MG63 (cell line): Measurements from ENCODE around the gene POLR3B. TPM values are rescaled to one million over a fixed set of nuclear protein-coding genes. Genes with fewer than 3 reads are reported as not detected.
"Not testable (repeated sequence)": the region's sequence is repeated elsewhere in the genome, so short reads cannot be mapped to it uniquely, and the experiment has no call there.

Experiments
- DNase-seq: peaks from one replicate; pipeline ENCODE4 v3.0.0-alpha.2; 2020
- H3K27me3 ChIP-seq: fragments of 250-450 bp; sonication (Bioruptor Pico); 2 replicates; pipeline ENCODE4 v1.5.1; 2020; ENCODE audit warnings: mild to moderate bottlenecking, moderate library complexity
- H3K36me3 ChIP-seq: fragments of 250-450 bp; sonication (Bioruptor Pico); 2 replicates; pipeline ENCODE4 v1.5.1; 2020; ENCODE audit warnings: mild to moderate bottlenecking, moderate library complexity
- H3K4me3 ChIP-seq: fragments of 250-450 bp; sonication (Bioruptor Pico); 2 replicates; pipeline ENCODE4 v1.5.1; 2020; ENCODE audit warnings: mild to moderate bottlenecking, moderate library complexity
- H3K9me3 ChIP-seq: fragments of 250-450 bp; sonication (Bioruptor Pico); 2 replicates; pipeline ENCODE4 v1.5.1; 2020; ENCODE audit warnings: mild to moderate bottlenecking, moderate library complexity
- total RNA-seq: library from RNA; depleted of rRNA; stranded (reverse); fragments of >200 nt; shearing (Covaris generic); gene quantifications from 2 replicates; pipeline ENCODE4 v1.2.3, GENCODE V29; 2014; ENCODE audit warnings: low replicate concordance

The POLR3B gene
- total RNA-seq, 1 experiment from 2014 or later = 7.7 TPM

DNA sequence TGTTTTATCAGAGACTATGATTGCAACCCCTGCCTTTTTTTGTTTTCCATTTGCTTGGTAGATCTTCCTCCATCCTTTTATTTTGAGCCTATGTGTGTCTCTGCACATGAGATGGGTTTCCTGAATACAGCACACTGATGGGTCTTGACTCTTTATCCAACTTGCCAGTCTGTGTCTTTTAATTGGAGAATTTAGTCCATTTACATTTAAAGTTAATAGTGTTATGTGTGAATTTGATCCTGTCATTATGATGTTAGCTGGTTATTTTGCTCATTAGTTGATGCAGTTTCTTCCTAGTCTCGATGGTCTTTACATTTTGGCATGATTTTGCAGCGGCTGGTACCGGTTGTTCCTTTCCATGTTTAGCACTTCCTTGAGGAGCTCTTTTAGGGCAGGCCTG lies 118.1 kb downstream of the POLR3B start:
- not testable (repeated sequence) for DNase-seq, H3K27me3 ChIP-seq, H3K36me3 ChIP-seq, H3K9me3 ChIP-seq, H3K4me3 ChIP-seq

- H3K27me3 ChIP-seq, H3K36me3 ChIP-seq, H3K9me3 ChIP-seq, DNase-seq, H3K4me3 ChIP-seq: not testable (repeated sequence)
Observed at GRCh38 chr12:106477627-106478026, 120.1 kb downstream of the POLR3B start.

DNA sequence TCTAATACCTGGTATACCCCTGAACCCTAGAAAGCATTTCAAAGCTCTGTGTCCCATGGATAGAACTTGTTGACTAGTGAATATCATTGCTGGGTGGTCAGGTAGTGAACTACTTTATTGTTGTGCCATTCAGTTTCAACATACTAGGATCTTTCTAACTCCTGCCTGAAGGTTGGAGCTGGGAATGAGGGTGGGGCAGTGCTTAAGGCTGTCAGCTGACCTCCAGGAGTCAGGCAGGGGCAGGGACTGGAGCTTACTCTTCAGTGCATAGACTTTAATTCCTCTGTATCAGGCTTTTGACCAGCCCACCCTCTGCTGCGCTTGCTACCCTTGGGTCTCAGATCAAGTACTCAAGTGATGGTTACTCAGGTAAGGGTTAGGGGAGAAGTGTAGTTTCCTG lies 122.7 kb downstream of the POLR3B start:
- DNase-seq = no peak
- Histone ChIP-seq H3K36me3 (no peaks in the 10 kb centered on the region), H3K4me3 (no peak overlapping the region), H3K27me3 (no peaks in the 10 kb centered on the region), H3K9me3 (no peaks in the 10 kb centered on the region)

DNA sequence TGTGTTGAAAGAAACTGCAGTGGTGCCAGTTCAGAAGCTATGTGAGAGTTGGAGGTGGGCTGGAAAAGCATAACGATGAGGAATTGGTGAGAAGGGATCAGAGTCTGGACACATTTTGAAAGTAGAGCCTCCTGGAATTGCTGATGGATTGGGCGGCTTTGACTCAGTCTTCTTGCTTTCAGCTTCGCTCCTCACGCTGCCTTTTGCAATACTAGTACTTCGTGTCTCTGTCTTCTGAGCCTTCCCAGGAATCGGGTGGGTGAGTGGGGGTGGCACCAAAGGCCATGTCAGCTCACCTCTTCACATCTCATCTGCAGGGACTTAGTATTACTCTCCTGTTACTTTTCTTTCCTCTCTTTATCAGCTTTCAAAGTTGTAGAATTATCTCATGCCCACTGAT lies 123.7 kb downstream of the POLR3B start:
- Histone ChIP-seq H3K36me3 (no peaks in the 10 kb centered on the region), H3K9me3 (no peaks in the 10 kb centered on the region), H3K4me3 (no peak overlapping the region), H3K27me3 (no peaks in the 10 kb centered on the region)
- DNase-seq = no peak

DNA sequence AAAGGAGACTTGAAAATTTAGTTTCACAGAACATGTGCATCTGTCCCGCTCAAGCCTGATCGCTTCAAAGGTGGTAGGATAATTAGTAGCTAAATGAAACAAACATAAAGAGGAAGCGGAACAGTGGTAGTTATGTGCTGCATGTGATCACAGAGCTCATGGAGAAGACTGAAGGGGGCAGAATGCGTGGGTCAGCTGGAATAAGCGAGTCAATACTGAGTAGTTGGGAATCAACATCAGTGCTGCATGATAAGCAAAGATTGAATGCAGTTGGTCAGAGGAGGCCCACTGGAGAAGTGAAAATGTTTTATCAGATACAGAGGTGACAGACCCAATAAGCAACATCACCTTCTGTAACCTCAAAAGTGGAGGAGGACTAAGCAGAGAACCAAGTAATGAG lies 130.1 kb downstream of the POLR3B start:
- H3K9me3 ChIP-seq = no peaks in the 10 kb centered on the region
- no peak for DNase-seq
- H3K4me3 ChIP-seq = no peak overlapping the region
- no peaks in the 10 kb centered on the region for H3K36me3 ChIP-seq
- no peaks in the 10 kb centered on the region for H3K27me3 ChIP-seq

DNA sequence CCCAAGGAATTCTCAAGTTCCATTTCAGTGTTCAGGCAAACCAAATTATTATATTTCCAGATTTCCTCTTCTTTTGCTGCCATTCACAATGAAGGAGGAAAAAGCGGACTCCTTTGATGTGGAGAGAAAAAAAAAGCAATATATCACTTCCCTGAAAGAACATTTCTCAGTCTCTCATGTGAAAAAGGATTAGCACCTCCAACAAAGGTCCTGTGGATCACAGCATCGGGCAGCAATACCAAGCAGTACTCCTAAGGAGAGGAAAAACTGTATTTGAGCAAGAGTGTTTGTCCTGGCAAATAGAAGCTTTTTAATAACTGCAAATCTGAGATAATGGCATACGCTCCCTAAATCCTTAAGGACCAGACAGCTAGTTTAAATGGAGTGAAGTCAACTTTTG lies 131.3 kb downstream of the POLR3B start:
- Histone ChIP-seq H3K4me3 (no peak overlapping the region), H3K9me3 (no peaks in the 10 kb centered on the region), H3K36me3 (no peaks in the 10 kb centered on the region), H3K27me3 (no peaks in the 10 kb centered on the region)
- no peak for DNase-seq

GRCh38 chr12:106490264-106490663 lies 132.7 kb downstream of the POLR3B start:
- Histone ChIP-seq H3K4me3 (no peak overlapping the region), H3K27me3 (no peaks in the 10 kb centered on the region), H3K36me3 (no peaks in the 10 kb centered on the region), H3K9me3 (no peaks in the 10 kb centered on the region)
- no peak for DNase-seq

DNA sequence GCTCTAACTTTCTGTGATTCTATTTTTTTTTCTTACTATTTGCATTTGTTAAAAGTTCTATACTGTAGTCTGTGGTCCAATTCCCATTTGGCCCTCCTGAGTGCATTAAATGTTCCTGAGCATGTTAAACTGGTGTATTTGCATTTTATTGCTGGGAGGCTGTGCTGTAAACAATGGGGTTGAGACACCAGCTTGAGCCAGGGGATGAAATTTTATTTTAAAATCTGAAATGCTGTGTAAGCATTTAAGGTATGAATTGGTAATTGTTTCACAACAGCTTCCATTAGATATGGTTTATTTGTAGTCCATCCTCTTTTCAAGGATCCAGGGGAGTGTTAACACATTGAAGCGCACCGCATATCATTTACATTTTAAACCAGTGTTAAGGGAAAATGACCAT lies 135.3 kb downstream of the POLR3B start:
- Histone ChIP-seq H3K4me3 (no peak overlapping the region), H3K9me3 (no peaks in the 10 kb centered on the region), H3K36me3 (peaks cover 6% of the 10 kb centered on the region), H3K27me3 (no peaks in the 10 kb centered on the region)
- no peak for DNase-seq

GRCh38 chr12:106493531-106493930 lies 136.0 kb downstream of the POLR3B start:
- no peak for DNase-seq
- Histone ChIP-seq H3K9me3 (no peaks in the 10 kb centered on the region), H3K4me3 (no peak overlapping the region), H3K36me3 (peaks cover 6% of the 10 kb centered on the region), H3K27me3 (no peaks in the 10 kb centered on the region)

- Histone ChIP-seq H3K27me3 (no peaks in the 10 kb centered on the region), H3K9me3 (no peaks in the 10 kb centered on the region), H3K36me3 (peaks cover 6% of the 10 kb centered on the region), H3K4me3 (no peak overlapping the region)
- DNase-seq = no peak
Observed at GRCh38 chr12:106495354-106495965, 137.9 kb downstream of the POLR3B start.

DNA sequence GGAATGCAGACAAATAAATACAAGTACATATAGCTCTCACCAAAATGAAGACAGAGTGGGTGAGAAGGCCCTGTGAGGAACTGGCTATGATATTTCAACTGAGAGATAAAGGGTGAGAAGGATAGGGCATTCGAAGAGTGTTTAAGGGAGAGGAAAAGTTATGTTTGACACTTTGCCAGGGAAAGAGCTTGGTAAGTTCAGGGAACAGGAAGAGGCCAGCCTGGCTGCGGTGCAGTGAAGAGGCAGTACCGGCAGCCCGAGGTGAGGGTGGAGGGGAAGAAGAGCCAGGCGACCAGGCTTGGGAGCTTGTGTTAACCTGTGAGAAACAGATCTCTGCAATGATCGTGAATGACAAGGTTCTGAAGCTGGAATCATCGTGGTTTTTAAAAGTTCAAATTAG lies 140.5 kb downstream of the POLR3B start:
- H3K36me3 ChIP-seq = peaks cover 6% of the 10 kb centered on the region
- no peaks in the 10 kb centered on the region for H3K9me3 ChIP-seq
- H3K4me3 ChIP-seq = no peak overlapping the region
- no peaks in the 10 kb centered on the region for H3K27me3 ChIP-seq
- DNase-seq = no peak

DNA sequence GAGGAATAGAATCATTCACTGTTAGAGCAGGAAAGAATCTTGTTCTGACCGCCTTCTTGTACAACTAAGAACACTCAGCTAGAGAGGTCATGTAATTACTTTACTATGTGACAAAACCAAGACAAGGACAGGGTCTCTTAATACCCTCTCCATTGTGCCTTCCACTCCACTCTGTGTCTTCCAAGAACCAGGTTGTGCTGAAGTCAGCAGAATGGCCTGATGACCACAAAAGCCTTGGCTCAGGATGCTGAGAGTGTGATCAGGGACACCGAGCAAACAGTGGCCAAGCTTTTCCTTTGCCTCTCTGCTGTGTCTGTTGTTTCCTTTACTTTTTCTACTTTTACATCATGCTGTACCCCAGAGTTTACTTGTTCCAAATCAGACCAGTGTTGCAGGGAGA lies 142.1 kb downstream of the POLR3B start:
- Histone ChIP-seq H3K9me3 (no peaks in the 10 kb centered on the region), H3K36me3 (peaks cover 10% of the 10 kb centered on the region), H3K4me3 (no peak overlapping the region), H3K27me3 (no peaks in the 10 kb centered on the region)
- DNase-seq = no peak

DNA sequence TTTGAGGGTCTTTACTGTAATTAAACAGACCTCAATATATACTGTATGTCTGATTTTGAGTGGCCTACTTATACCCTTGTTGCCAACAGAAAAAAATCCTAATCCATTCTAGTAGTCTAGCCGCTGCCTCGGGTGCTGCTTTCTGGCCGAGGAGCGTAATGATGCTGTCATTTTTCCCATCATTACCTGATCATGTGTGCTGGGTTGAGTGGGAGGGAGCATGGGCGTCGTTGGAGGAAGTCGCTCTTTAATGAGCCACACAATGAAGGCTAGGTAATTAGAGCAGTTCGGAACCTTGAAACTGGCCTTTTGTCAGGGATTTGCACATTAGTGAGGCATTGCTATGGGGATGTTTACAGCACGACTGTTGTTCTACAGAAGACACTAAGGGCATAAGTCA lies 149.1 kb downstream of the POLR3B start:
- Histone ChIP-seq H3K27me3 (no peaks in the 10 kb centered on the region), H3K9me3 (no peaks in the 10 kb centered on the region), H3K36me3 (peaks cover 3% of the 10 kb centered on the region), H3K4me3 (no peak overlapping the region)
- DNase-seq = no peak

DNA sequence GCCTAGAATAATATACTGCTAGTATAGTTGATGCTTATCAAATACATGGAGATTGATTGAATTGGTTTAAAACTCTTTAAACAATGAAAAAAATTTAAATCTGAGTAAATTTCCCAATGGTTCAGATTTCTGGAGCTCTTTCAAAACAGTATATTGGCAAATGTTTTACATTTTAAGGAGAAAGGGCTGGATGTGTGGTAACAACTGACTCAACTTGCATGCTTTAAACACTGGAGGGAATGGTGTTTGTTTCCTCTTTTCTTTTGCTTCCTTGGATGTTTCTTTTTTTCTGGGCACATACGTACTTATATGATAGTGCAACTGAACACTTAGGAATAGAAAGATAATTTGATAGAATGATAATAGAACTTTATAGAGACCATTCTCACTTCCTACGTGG lies 151.4 kb downstream of the POLR3B start:
- Histone ChIP-seq H3K4me3 (no peak overlapping the region), H3K36me3 (peaks cover under 1% of the 10 kb centered on the region), H3K9me3 (no peaks in the 10 kb centered on the region), H3K27me3 (no peaks in the 10 kb centered on the region)
- DNase-seq = no peak

DNA sequence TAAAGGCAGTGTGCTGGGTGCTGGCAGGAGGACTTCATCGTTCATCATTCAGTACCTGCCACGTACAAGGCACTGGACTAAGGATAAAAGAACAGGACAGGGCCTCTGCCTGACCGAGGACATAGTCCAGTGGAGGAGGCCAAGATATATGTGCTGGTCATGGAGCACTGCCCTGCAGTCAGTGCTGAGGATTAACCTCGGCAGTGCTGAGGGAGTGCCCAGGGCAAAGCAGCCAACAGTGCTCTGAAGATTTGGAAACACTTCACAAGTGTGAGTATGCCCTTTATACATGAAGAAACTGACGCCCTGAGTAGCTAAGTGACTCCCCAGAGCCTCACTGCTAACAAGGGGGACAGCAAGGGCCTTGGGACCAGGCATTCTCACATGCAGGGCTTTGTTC lies 153.8 kb downstream of the POLR3B start:
- no peak overlapping the region for H3K4me3 ChIP-seq
- no peaks in the 10 kb centered on the region for H3K27me3 ChIP-seq
- no peak for DNase-seq
- no peaks in the 10 kb centered on the region for H3K9me3 ChIP-seq
- no peaks in the 10 kb centered on the region; the same call in none of the 2 replicates for H3K36me3 ChIP-seq

DNA sequence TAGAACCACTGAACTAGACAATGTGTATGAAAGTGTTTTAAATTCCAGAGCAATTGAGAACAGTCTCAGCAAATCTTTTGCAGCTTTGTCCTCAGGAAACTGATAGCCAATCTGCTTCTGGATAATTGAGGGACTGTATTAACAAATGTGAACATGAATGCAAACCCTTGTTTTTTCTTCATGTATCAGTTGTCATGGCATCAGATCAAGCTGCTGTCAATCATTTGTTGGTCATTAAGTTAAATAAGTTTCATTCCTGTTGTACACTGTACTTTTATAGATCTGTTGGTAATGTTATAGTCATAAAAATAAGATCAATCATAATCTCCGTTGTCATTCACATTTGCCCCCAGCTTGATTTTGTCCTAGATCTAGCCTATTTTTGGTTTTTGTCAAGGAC lies 159.8 kb downstream of the POLR3B start:
- no peak overlapping the region for H3K4me3 ChIP-seq
- H3K9me3 ChIP-seq = no peaks in the 10 kb centered on the region
- no peaks in the 10 kb centered on the region for H3K27me3 ChIP-seq
- no peak for DNase-seq
- no peaks in the 10 kb centered on the region for H3K36me3 ChIP-seq

DNA sequence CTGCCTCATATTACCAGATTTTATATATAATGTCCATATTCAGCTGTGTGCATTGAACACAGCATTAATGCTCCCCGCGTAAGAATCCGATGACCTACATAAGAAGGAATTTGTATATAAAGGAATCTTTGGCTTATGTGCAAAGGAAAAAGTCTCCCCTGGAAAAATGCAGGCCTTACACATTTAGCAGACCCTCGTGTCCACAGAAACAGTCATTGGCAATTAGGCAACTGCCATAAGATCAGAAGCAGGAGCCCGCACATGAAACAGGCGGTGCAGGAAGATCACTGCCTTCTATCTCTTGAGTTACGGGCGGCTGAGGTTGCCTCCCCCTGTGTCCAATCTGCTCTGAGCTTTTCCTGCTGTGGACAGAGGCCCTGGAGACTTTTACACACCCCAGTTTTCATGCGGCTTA lies 162.1 kb downstream of the POLR3B start:
- Histone ChIP-seq H3K4me3 (no peak overlapping the region), H3K27me3 (no peaks in the 10 kb centered on the region), H3K36me3 (no peaks in the 10 kb centered on the region), H3K9me3 (no peaks in the 10 kb centered on the region)
- no peak for DNase-seq

DNA sequence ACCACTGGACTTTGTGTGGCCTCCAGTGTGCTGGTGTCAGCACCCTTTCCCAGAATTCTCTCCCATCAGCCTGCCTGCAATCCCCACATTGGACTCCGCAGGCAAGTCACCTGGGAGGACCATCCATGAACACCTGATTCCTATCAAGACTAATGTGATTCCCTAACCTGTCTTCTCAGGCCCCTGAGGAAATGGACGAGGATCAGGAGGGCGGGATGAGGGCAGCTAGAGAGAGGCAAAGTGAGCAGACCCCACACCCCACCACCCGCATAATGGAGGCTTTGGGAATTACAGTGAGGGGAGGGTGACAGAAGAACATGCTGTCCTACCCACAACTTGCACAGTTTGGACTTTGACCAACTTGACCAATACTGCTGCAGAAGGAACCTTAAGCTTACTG lies 164.4 kb downstream of the POLR3B start:
- H3K36me3 ChIP-seq = no peaks in the 10 kb centered on the region
- no peaks in the 10 kb centered on the region for H3K9me3 ChIP-seq
- DNase-seq = no peak
- H3K4me3 ChIP-seq = no peak overlapping the region
- no peaks in the 10 kb centered on the region for H3K27me3 ChIP-seq

- H3K9me3 ChIP-seq = no peaks in the 10 kb centered on the region
- no peaks in the 10 kb centered on the region for H3K27me3 ChIP-seq
- DNase-seq = no peak
- H3K4me3 ChIP-seq = no peak overlapping the region
- no peaks in the 10 kb centered on the region for H3K36me3 ChIP-seq
Observed at GRCh38 chr12:106522708-106523107, 165.2 kb downstream of the POLR3B start.
